Ascending aorta (tissue), 2 donors: ENCODE results near the gene CELA1. TPM values are rescaled to one million over a fixed set of nuclear protein-coding genes. Genes with fewer than 3 reads are reported as not detected.
"Not testable (repeated sequence)": the region's sequence is repeated elsewhere in the genome, so short reads cannot be mapped to it uniquely, and the experiment has no call there.

Source experiments
- DNase-seq, 2 donors: peaks; one replicate each; pipeline ENCODE4 v3.0.0-alpha.2; 2019; ENCODE audit warnings: low spot score in 2 of 2
- H3K27ac ChIP-seq, 2 donors: fragments of 200-600 bp; sonication (generic); one replicate each; pipeline ENCODE4 v1.5.1; 2016 to 2017; ENCODE audit warnings: mild to moderate bottlenecking in 1 of 2
- H3K27me3 ChIP-seq: fragments of 200-600 bp; sonication (generic); one replicate; pipeline ENCODE4 v1.5.1; 2017
- H3K36me3 ChIP-seq, 2 donors: fragments of 200-600 bp; sonication (generic); one replicate each; pipeline ENCODE4 v1.5.1; 2016
- H3K4me1 ChIP-seq, 2 donors: fragments of 200-600 bp; sonication (generic); one replicate each; pipeline ENCODE4 v1.5.1; 2016 to 2017; ENCODE audit warnings: mild to moderate bottlenecking in 1 of 2
- H3K4me3 ChIP-seq, 2 donors: fragments of 200-600 bp; sonication (generic); one replicate each; pipeline ENCODE4 v1.5.1; 2016 to 2017; ENCODE audit warnings: mild to moderate bottlenecking in 1 of 2
- H3K9me3 ChIP-seq, 2 donors: fragments of 200-600 bp; sonication (generic); one replicate each; pipeline ENCODE4 v1.5.1; 2016
- CTCF ChIP-seq, 3 experiments: fragments of 200-600 bp in 2 of 3; fragments of 450-650 bp in 1 of 3; sonication (generic) in 2 of 3; IDR thresholded peaks; one replicate each; pipeline ENCODE4 v1.5.1; 2016 to 2019; ENCODE audit warnings: antibody characterized with exemption in 3 of 3, mild to moderate bottlenecking in 1 of 3, moderate library complexity in 1 of 3
- intact Hi-C: fragments of 100-400 bp; cut with DNase I; formaldehyde crosslinking; loops from one replicate; pipeline ENCODE4 v1.15.1; 2023
- total RNA-seq: library from RNA; depleted of rRNA; stranded (reverse); fragments of >200 nt; gene quantifications from one replicate; pipeline ENCODE4 v1.1.0, GENCODE V29; 2016

CELA1 gene
- total RNA-seq, 1 donor from 2014 or later = not detected

GRCh38 chr12:51341251-51342007 lies 5.0 kb downstream of the CELA1 start:
- no peaks in the 10 kb centered on the region for H3K36me3 ChIP-seq
- peak in 1 of 2 donors; percentile 82 for DNase-seq
- intact Hi-C loops = loop anchor here (2.0 to 5.0 kb wide), 2 partner anchors 73 to 294 kb away; partner anchors contain the start of gene LETMD1
- TF ChIP-seq CTCF (IDR thresholded peaks at IDR 0.05) = peak; percentile 91 to 94 (median 93)
- H3K9me3 ChIP-seq = no peaks in the 10 kb centered on the region
- no peaks in the 10 kb centered on the region for H3K27me3 ChIP-seq
- peak overlapping the region in 1 of 2 donors; percentile 40 for H3K4me3 ChIP-seq
- H3K4me1 ChIP-seq = no peaks in the 10 kb centered on the region
- no peak overlapping the region for H3K27ac ChIP-seq

GRCh38 chr12:51339750-51340149 lies 6.7 kb downstream of the CELA1 start:
- intact Hi-C loops = loop anchor here (2.0 to 5.0 kb wide), 2 partner anchors 71 to 292 kb away; partner anchors contain the start of gene LETMD1
- H3K9me3 ChIP-seq = no peaks in the 10 kb centered on the region
- no peak for TF ChIP-seq CTCF (IDR thresholded peaks at IDR 0.05)

GRCh38 chr12:51337336-51337735 lies 9.1 kb downstream of the CELA1 start:
- intact Hi-C loops, H3K27ac ChIP-seq, DNase-seq: not testable (repeated sequence)

More at GRCh38 chr12:51339750-51340149, 6.7 kb downstream of the CELA1 start:
- no peak for DNase-seq
- no peaks in the 10 kb centered on the region for H3K27me3 ChIP-seq
- H3K36me3 ChIP-seq = no peaks in the 10 kb centered on the region
- H3K4me3 ChIP-seq = no peak overlapping the region
- H3K4me1 ChIP-seq = no peaks in the 10 kb centered on the region
- H3K27ac ChIP-seq = no peak overlapping the region

GRCh38 chr12:51335931-51336330 lies 10.5 kb downstream of the CELA1 start:
- intact Hi-C loops = no loop called here
- no peak for TF ChIP-seq CTCF (IDR thresholded peaks at IDR 0.05)
- H3K4me3 ChIP-seq = no peak overlapping the region
- DNase-seq = no peak
- H3K36me3 ChIP-seq = no peaks in the 10 kb centered on the region
- H3K9me3 ChIP-seq = no peaks in the 10 kb centered on the region
- H3K27me3 ChIP-seq = no peaks in the 10 kb centered on the region
- no peak overlapping the region for H3K27ac ChIP-seq
- no peaks in the 10 kb centered on the region for H3K4me1 ChIP-seq

More at GRCh38 chr12:51337336-51337735, 9.1 kb downstream of the CELA1 start:
- not testable (repeated sequence) for H3K4me3 ChIP-seq, H3K36me3 ChIP-seq, H3K4me1 ChIP-seq, H3K27me3 ChIP-seq, H3K9me3 ChIP-seq

- H3K36me3 ChIP-seq = no peaks in the 10 kb centered on the region
- no peaks in the 10 kb centered on the region for H3K27me3 ChIP-seq
- DNase-seq = no peak
- H3K4me1 ChIP-seq = no peaks in the 10 kb centered on the region
- intact Hi-C loops = no loop called here
- no peak for TF ChIP-seq CTCF (IDR thresholded peaks at IDR 0.05)
- H3K4me3 ChIP-seq = no peak overlapping the region
- no peaks in the 10 kb centered on the region for H3K9me3 ChIP-seq
- no peak overlapping the region for H3K27ac ChIP-seq
Observed at GRCh38 chr12:51334764-51335163, 11.7 kb downstream of the CELA1 start.

GRCh38 chr12:51333536-51333935 lies 12.9 kb downstream of the CELA1 start:
- intact Hi-C loops = no loop called here
- Histone ChIP-seq H3K9me3 (no peaks in the 10 kb centered on the region), H3K4me1 (no peaks in the 10 kb centered on the region), H3K36me3 (no peaks in the 10 kb centered on the region), H3K27ac (no peak overlapping the region), H3K4me3 (no peak overlapping the region), H3K27me3 (no peaks in the 10 kb centered on the region)
- no peak for TF ChIP-seq CTCF (IDR thresholded peaks at IDR 0.05)
- DNase-seq = no peak
